Keratinocyte (primary cell): ENCODE data around the gene MT4. TPM values are rescaled to one million over a fixed set of nuclear protein-coding genes. Genes with fewer than 3 reads are reported as not detected.
A peak's percentile ranks its signal among the peaks of the same experiment; 100 is the strongest.

Source experiments
- DNase-seq: peaks from one replicate; pipeline ENCODE4 v3.0.0-alpha.2; 2011; ENCODE audit warnings: low read depth, missing footprints, low spot score
- FAIRE-seq: peaks from 2 replicates; lab custom pipeline; 2011; peaks lifted over from hg19 to GRCh38; lab: Jason Lieb, UNC
- H2AFZ ChIP-seq: 2 replicates; pipeline ENCODE4 v1.6.0; 2012; ENCODE audit warnings: low read length, control low read depth, inconsistent platforms; ENCODE audit not compliant: control insufficient read depth
- H3K27ac ChIP-seq: 2 replicates; pipeline ENCODE4 v1.5.1; 2011; ENCODE audit warnings: low read length; ENCODE audit not compliant: control insufficient read depth, insufficient read depth
- H3K27me3 ChIP-seq: 3 replicates; pipeline ENCODE4 v1.6.0; 2011; ENCODE audit warnings: low read length; ENCODE audit not compliant: control insufficient read depth, insufficient read depth; ENCODE audit errors: extremely low read depth
- H3K36me3 ChIP-seq, 2 experiments: 2 replicates in 1 of 2; 3 replicates in 1 of 2; pipeline ENCODE4 v1.5.1; 2011; ENCODE audit warnings: low read length in 2 of 2, mild to moderate bottlenecking in 1 of 2; ENCODE audit not compliant: control insufficient read depth in 2 of 2, insufficient read depth in 2 of 2; ENCODE audit errors: extremely low read depth in 1 of 2
- H3K4me1 ChIP-seq: 3 replicates; pipeline ENCODE4 v1.5.1; 2011; ENCODE audit warnings: low read length; ENCODE audit not compliant: control insufficient read depth, insufficient read depth; ENCODE audit errors: extremely low read depth
- H3K4me2 ChIP-seq: 3 replicates; pipeline ENCODE4 v1.6.0; 2011; ENCODE audit warnings: low read depth, low read length; ENCODE audit not compliant: control insufficient read depth, insufficient read depth; ENCODE audit errors: extremely low read depth
- H3K4me3 ChIP-seq, 3 experiments: fragments of 200-600 bp in 1 of 3; sonication (generic) in 1 of 3; 2 replicates in 2 of 3; 3 replicates in 1 of 3; pipeline ENCODE4 v1.5.1; 2011 to 2016; ENCODE audit warnings: low read length in 3 of 3, mild to moderate bottlenecking in 3 of 3, control low read depth in 2 of 3, inconsistent platforms in 1 of 3, low read depth in 1 of 3, mixed read lengths in 1 of 3, mixed run types in 1 of 3, moderate library complexity in 1 of 3; ENCODE audit not compliant: control insufficient read depth in 2 of 3, insufficient read depth in 2 of 3; ENCODE audit errors: extremely low read depth in 1 of 3
- H3K79me2 ChIP-seq: 2 replicates; pipeline ENCODE4 v1.6.0; 2012; ENCODE audit warnings: low read length; ENCODE audit not compliant: control insufficient read depth, insufficient read depth
- H3K9ac ChIP-seq: 3 replicates; pipeline ENCODE4 v1.6.0; 2011; ENCODE audit warnings: low read length; ENCODE audit not compliant: control insufficient read depth, insufficient read depth; ENCODE audit errors: extremely low read depth
- H3K9me1 ChIP-seq: 3 replicates; pipeline ENCODE4 v1.6.0; 2011; ENCODE audit warnings: low read length; ENCODE audit not compliant: control insufficient read depth, insufficient read depth; ENCODE audit errors: extremely low read depth
- H3K9me3 ChIP-seq: 2 replicates; pipeline ENCODE4 v1.5.1; 2012; ENCODE audit warnings: low read depth, low read length; ENCODE audit not compliant: control insufficient read depth
- H4K20me1 ChIP-seq: 3 replicates; pipeline ENCODE4 v1.6.0; 2011; ENCODE audit warnings: low read length; ENCODE audit not compliant: control insufficient read depth, insufficient read depth; ENCODE audit errors: extremely low read depth
- EZH2 ChIP-seq: IDR thresholded peaks from one replicate; pipeline ENCODE4 v1.6.1; 2012; ENCODE audit warnings: inconsistent platforms, mild to moderate bottlenecking, low read length, moderate library complexity
- dilution Hi-C: fragments of 300-500 bp; cut with MboI; formaldehyde crosslinking; loops from one replicate; pipeline ENCODE4 v1.7.0; 2020; ENCODE audit warnings: low sequenced_read_pairs; ENCODE audit not compliant: extremely low pct_ligation_motif_present
- polyA plus RNA-seq, 5 experiments: library from polyadenylated mRNA; depleted of rRNA in 3 of 5; stranded (reverse) in 3 of 5; stranded (forward) in 1 of 5; unstranded in 1 of 5; fragments of >200 nt; gene quantifications; 1 replicate in 1 of 5; 2 replicates in 3 of 5; 3 replicates in 1 of 5; pipeline versions ENCODE4 v1.2.1 to v1.2.3, GENCODE V29; 2011 to 2012; ENCODE audit warnings: missing spikeins in 2 of 5, low read depth in 1 of 5, low replicate concordance in 1 of 5
- TF ChIP-seq, protein P1 (sequence below), 3 experiments: IDR thresholded peaks in 1 of 3; conservative IDR thresholded peaks in 1 of 3; optimal IDR thresholded peaks in 1 of 3; 2 replicates in 2 of 3; 3 replicates in 1 of 3; pipeline versions ENCODE3 to v1.5.1; 2011; ENCODE audit warnings: low read length in 3 of 3, mild to moderate bottlenecking in 3 of 3, moderate library complexity in 2 of 3, control low read depth in 1 of 3, inconsistent platforms in 1 of 3; ENCODE audit not compliant: insufficient read depth in 2 of 3; ENCODE audit errors: extremely low read depth in 1 of 3

MT4 gene
- polyA plus RNA-seq, 1 donor (not counting 4 experiments of a cell fraction or from before 2014, with no cell fraction given), result 0.77 TPM

DNA sequence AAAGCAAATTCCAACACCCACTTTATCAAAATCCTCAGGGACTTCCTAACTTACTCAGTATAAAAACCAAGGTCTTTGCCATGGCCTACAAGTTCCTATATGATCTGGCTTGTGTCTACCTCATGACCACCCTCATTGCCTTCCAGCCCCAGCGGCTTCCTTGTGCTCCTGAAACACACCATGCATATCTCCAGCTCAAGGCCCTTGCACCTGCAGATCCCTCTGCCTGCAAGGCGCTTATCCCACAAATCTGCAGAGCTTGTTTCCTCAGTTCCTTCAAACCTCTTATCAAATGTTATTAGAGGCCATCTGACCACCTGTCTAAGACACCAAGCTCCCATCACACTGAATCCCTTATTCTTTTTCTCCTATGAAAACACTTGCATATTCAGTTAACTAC lies 47.7 kb upstream of the MT4 start:
- no peak overlapping the region for H2AFZ ChIP-seq
- H3K27me3 ChIP-seq, result no peaks in the 10 kb centered on the region
- dilution Hi-C loops, result no loop called here
- H3K9me1 ChIP-seq, result peaks cover 2% of the 10 kb centered on the region
- no peak overlapping the region for H3K4me3 ChIP-seq
- H3K79me2 ChIP-seq, result peaks cover 12% of the 10 kb centered on the region
- H3K36me3 ChIP-seq, result peaks cover 0 to 1% of the 10 kb centered on the region in 2 experiments
- H3K4me2 ChIP-seq, result no peak overlapping the region
- H3K9ac ChIP-seq, result no peak overlapping the region
- DNase-seq, result no peak
- no peaks in the 10 kb centered on the region for H3K9me3 ChIP-seq
- peaks cover 32% of the 10 kb centered on the region for H3K4me1 ChIP-seq
- no peak overlapping the region for H3K27ac ChIP-seq
- TF ChIP-seq, protein P1, sequence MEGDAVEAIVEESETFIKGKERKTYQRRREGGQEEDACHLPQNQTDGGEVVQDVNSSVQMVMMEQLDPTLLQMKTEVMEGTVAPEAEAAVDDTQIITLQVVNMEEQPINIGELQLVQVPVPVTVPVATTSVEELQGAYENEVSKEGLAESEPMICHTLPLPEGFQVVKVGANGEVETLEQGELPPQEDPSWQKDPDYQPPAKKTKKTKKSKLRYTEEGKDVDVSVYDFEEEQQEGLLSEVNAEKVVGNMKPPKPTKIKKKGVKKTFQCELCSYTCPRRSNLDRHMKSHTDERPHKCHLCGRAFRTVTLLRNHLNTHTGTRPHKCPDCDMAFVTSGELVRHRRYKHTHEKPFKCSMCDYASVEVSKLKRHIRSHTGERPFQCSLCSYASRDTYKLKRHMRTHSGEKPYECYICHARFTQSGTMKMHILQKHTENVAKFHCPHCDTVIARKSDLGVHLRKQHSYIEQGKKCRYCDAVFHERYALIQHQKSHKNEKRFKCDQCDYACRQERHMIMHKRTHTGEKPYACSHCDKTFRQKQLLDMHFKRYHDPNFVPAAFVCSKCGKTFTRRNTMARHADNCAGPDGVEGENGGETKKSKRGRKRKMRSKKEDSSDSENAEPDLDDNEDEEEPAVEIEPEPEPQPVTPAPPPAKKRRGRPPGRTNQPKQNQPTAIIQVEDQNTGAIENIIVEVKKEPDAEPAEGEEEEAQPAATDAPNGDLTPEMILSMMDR (optimal IDR thresholded peaks at IDR 0.05 in 1 of 3, IDR thresholded peaks at IDR 0.05 in 1 of 3, conservative IDR thresholded peaks at IDR 0.05 in 1 of 3; ENCODE audit: extremely low read depth in 1 of 3, insufficient read depth in 2 of 3, low read length in 3 of 3), result no peak
- no peak for TF ChIP-seq EZH2
- no peaks in the 10 kb centered on the region for H4K20me1 ChIP-seq
- FAIRE-seq, result no peak

DNA sequence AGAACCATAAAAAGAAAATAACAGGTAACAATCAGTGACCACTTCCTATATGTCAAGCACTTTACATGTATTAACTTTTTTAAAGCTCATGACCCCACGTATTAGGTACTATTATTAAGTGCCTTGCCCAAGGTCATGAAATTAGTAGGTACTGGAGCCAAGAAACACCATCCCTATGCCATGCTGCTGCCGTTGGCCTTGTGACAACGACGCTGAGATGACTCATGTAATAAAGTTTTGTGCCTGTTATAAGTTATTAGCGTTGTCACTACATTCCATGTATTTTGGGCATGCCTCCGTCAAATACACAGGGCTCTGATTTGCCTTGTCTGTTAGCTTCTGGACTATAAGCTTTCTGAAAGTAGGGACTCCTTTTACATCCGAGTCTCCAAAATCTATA lies 46.4 kb upstream of the MT4 start:
- Histone ChIP-seq H4K20me1 (no peaks in the 10 kb centered on the region), H3K4me2 (peak overlapping the region; percentile 89), H3K4me3 (peak overlapping the region in 2 of 3 experiments; percentile 35 to 36), H3K27me3 (no peaks in the 10 kb centered on the region), H2AFZ (no peak overlapping the region), H3K27ac (peak overlapping the region; percentile 19), H3K4me1 (peaks cover 32% of the 10 kb centered on the region), H3K9me1 (peaks cover 2% of the 10 kb centered on the region), H3K9ac (no peak overlapping the region), H3K9me3 (no peaks in the 10 kb centered on the region), H3K79me2 (peaks cover 12% of the 10 kb centered on the region), H3K36me3 (no peaks in the 10 kb centered on the region)
- no peak for TF ChIP-seq EZH2
- TF ChIP-seq, protein P1 (optimal IDR thresholded peaks at IDR 0.05 in 1 of 3, IDR thresholded peaks at IDR 0.05 in 1 of 3, conservative IDR thresholded peaks at IDR 0.05 in 1 of 3; ENCODE audit: extremely low read depth in 1 of 3, insufficient read depth in 2 of 3, low read length in 3 of 3), result no peak
- dilution Hi-C loops, result no loop called here
- FAIRE-seq (no peak), DNase-seq (no peak)
